ENCODE measurements around the gene SGK2. TPM values are rescaled to one million over a fixed set of nuclear protein-coding genes. Genes with fewer than 3 reads are reported as not detected.

Gene SGK2
- total RNA-seq, 1 donor from 2014 or later: 2.8 TPM

DNA sequence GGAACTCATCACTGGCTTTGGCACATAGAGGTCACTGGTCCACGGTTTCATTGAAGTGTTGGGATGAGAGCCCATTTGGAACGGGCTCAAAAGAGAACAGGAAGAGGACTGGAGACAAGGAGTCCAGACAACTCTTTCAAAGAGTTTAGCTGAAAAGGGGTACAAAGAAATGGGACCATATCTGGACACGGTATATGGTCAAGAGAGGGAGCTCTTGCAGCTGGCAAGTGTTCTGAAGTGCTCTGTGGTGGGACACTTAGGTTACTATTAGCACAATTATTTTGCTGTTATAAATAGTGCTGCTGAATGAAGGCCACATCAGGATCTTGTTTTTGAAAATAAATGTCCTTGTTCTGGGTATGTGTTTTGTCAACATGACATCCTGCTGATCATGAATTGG, 4.6 kb downstream of the SGK2 start:
- Histone ChIP-seq H3K9ac (no peak overlapping the region), H3K9me3 (ENCODE audit: low read depth) (no peaks in the 10 kb centered on the region), H3F3A (ENCODE audit: low read depth) (no peaks in the 10 kb centered on the region), H3K4me2 (no peak overlapping the region), H3K36me3 (no peaks in the 10 kb centered on the region), H3K79me2 (ENCODE audit: low read depth) (no peaks in the 10 kb centered on the region), H3K4me3 (no peak overlapping the region), H2AFZ (replicated peaks) (no peak overlapping the region), H3K4me1 (no peaks in the 10 kb centered on the region), H3K27me3 (no peaks in the 10 kb centered on the region), H4K20me1 (ENCODE audit: low read depth) (no peaks in the 10 kb centered on the region), H3K27ac (no peak overlapping the region)
- no peak overlapping the region for H3K4me3 Mint-ChIP-seq
- H3K36me3 Mint-ChIP-seq: no peaks in the 10 kb centered on the region
- H3K4me1 Mint-ChIP-seq: peaks cover 6% of the 10 kb centered on the region
- no peak for DNase-seq (ENCODE audit: low spot score)
- TF ChIP-seq, protein P1, sequence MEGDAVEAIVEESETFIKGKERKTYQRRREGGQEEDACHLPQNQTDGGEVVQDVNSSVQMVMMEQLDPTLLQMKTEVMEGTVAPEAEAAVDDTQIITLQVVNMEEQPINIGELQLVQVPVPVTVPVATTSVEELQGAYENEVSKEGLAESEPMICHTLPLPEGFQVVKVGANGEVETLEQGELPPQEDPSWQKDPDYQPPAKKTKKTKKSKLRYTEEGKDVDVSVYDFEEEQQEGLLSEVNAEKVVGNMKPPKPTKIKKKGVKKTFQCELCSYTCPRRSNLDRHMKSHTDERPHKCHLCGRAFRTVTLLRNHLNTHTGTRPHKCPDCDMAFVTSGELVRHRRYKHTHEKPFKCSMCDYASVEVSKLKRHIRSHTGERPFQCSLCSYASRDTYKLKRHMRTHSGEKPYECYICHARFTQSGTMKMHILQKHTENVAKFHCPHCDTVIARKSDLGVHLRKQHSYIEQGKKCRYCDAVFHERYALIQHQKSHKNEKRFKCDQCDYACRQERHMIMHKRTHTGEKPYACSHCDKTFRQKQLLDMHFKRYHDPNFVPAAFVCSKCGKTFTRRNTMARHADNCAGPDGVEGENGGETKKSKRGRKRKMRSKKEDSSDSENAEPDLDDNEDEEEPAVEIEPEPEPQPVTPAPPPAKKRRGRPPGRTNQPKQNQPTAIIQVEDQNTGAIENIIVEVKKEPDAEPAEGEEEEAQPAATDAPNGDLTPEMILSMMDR (IDR thresholded peaks at IDR 0.05): no peak
- H3K27ac Mint-ChIP-seq: no peak overlapping the region
- no peaks in the 10 kb centered on the region for H3K9me3 Mint-ChIP-seq
- peaks cover 4% of the 10 kb centered on the region for H3K27me3 Mint-ChIP-seq (ENCODE audit: insufficient read depth, low read depth)

DNA sequence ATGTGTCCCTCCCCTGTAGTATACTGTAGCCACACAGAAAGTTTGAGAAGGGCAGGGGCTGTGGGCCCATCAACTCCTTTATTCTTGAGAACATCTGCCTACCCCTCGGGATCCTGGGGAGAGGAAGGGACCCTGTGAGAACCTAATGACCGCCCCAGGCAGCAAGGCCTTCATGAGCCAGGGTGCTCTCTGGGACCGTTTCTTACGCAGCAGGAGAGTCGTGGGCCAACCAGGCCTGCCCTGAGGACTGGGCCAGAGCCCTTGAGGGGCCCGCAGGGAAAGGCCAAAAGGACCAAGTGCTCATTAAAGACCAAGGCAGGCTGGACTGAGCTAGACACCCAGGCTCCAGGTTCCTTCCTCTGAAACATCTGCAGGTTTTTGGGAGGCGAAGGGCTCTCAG, 5.2 kb downstream of the SGK2 start:
- no peak overlapping the region for H3K4me3 Mint-ChIP-seq
- peaks cover 3% of the 10 kb centered on the region for H3K4me1 Mint-ChIP-seq
- no peaks in the 10 kb centered on the region for H4K20me1 ChIP-seq (ENCODE audit: low read depth)
- no peaks in the 10 kb centered on the region for H3K9me3 ChIP-seq (ENCODE audit: low read depth)
- H3K79me2 ChIP-seq (ENCODE audit: low read depth): no peaks in the 10 kb centered on the region
- no peak overlapping the region for H3K27ac ChIP-seq
- no peaks in the 10 kb centered on the region for H3F3A ChIP-seq (ENCODE audit: low read depth)
- H3K4me1 ChIP-seq: no peaks in the 10 kb centered on the region
- DNase-seq (ENCODE audit: low spot score): no peak
- H3K27ac Mint-ChIP-seq: no peak overlapping the region
- H3K36me3 ChIP-seq: no peaks in the 10 kb centered on the region
- H3K9me3 Mint-ChIP-seq: no peaks in the 10 kb centered on the region
- no peak overlapping the region for H3K9ac ChIP-seq
- peaks cover 4% of the 10 kb centered on the region for H3K27me3 Mint-ChIP-seq (ENCODE audit: insufficient read depth, low read depth)
- H3K36me3 Mint-ChIP-seq: no peaks in the 10 kb centered on the region
- H3K27me3 ChIP-seq: no peaks in the 10 kb centered on the region
- H2AFZ ChIP-seq (replicated peaks): no peak overlapping the region
- no peak overlapping the region for H3K4me3 ChIP-seq
- no peak overlapping the region for H3K4me2 ChIP-seq
- no peak for TF ChIP-seq EZH2 (IDR thresholded peaks at IDR 0.05)
- TF ChIP-seq EZH2phosphoT487 (IDR thresholded peaks at IDR 0.05): no peak
- TF ChIP-seq, protein P1 (IDR thresholded peaks at IDR 0.05): no peak

DNA sequence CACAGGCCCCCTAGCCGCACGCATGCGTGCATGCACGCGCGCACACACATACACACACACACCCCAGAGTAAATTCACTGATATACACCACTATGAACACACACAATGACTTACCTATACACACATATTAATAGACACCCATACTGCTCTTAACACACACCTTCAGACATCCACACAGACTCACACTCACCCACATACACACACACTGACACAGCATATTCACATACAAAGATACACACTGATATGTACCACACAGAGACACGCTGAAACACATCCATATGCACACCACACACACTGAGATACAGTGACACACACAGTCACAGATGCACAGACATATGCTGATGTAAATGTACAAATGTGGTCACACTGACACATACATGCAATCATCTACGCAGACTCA, 5.6 kb downstream of the SGK2 start:
- no peaks in the 10 kb centered on the region for H3K9me3 ChIP-seq (ENCODE audit: low read depth)
- TF ChIP-seq, protein P1 (IDR thresholded peaks at IDR 0.05): no peak
- TF ChIP-seq EZH2 (IDR thresholded peaks at IDR 0.05): no peak
- no peak for TF ChIP-seq EZH2phosphoT487 (IDR thresholded peaks at IDR 0.05)
- Mint-ChIP-seq H3K4me1 (no peaks in the 10 kb centered on the region), H3K9me3 (no peaks in the 10 kb centered on the region), H3K36me3 (no peaks in the 10 kb centered on the region), H3K4me3 (no peak overlapping the region), H3K27ac (no peak overlapping the region), H3K27me3 (ENCODE audit: insufficient read depth, low read depth) (peaks cover 2% of the 10 kb centered on the region)
- no peaks in the 10 kb centered on the region for H3F3A ChIP-seq (ENCODE audit: low read depth)
- H3K27me3 ChIP-seq: no peaks in the 10 kb centered on the region
- no peak overlapping the region for H3K4me2 ChIP-seq
- H3K4me1 ChIP-seq: no peaks in the 10 kb centered on the region
- H4K20me1 ChIP-seq (ENCODE audit: low read depth): no peaks in the 10 kb centered on the region
- no peaks in the 10 kb centered on the region for H3K79me2 ChIP-seq (ENCODE audit: low read depth)
- no peak overlapping the region for H2AFZ ChIP-seq (replicated peaks)
- no peak overlapping the region for H3K27ac ChIP-seq
- H3K9ac ChIP-seq: no peak overlapping the region
- DNase-seq (ENCODE audit: low spot score): no peak
- H3K36me3 ChIP-seq: no peaks in the 10 kb centered on the region
- H3K4me3 ChIP-seq: no peak overlapping the region
